ENCODE measurements around the gene PILRB. TPM values are rescaled to one million over a fixed set of nuclear protein-coding genes. Genes with fewer than 3 reads are reported as not detected.

The PILRB gene
- total RNA-seq, 1 experiment from 2014 or later: 73.2 TPM

GRCh38 chr7:100374601-100375000 is 16.7 kb downstream of the PILRB start:
- Histone ChIP-seq H3K27ac (ENCODE audit: low read length) (no peak overlapping the region), H3K4me1 (ENCODE audit: control insufficient read depth, insufficient read depth, low read length) (no peaks in the 10 kb centered on the region), H3K9me3 (ENCODE audit: control insufficient read depth, insufficient read depth, low read depth, low read length) (no peaks in the 10 kb centered on the region), H3K36me3 (ENCODE audit: control insufficient read depth, insufficient read depth, low read length) (no peaks in the 10 kb centered on the region), H3K27me3 (ENCODE audit: control insufficient read depth, insufficient read depth, low read length) (no peaks in the 10 kb centered on the region), H3K4me3 (ENCODE audit: low read depth in 2 of 2, low read length in 2 of 2) (no peak overlapping the region)
- in situ Hi-C loops (cut with HindIII; ENCODE audit: low pct_unique_long_range_greater_than_20kb, low sequenced_read_pairs): no loop called here
- ATAC-seq: no peak
- intact Hi-C loops (cut with micrococcal nuclease; ENCODE audit: unreplicated experiment): no loop called here
- TF ChIP-seq POLR2AphosphoS5 (IDR thresholded peaks at IDR 0.05; ENCODE audit: low read depth, low read length): no peak
- no peak for TF ChIP-seq TCF7L2 (IDR thresholded peaks at IDR 0.05; ENCODE audit: low read depth, low read length)
- TF ChIP-seq CTCF (IDR thresholded peaks at IDR 0.05): no peak
- TF ChIP-seq SIN3A (IDR thresholded peaks at IDR 0.05; ENCODE audit: borderline replicate concordance, insufficient read depth, low read depth, low read length): no peak
- TF ChIP-seq REST (IDR thresholded peaks at IDR 0.05; ENCODE audit: insufficient read depth in 1 of 2, low read depth in 2 of 2, low read length in 1 of 2): no peak
- CTCF ChIA-PET: interaction anchor here (0.6 to 1.9 kb wide), 3 partner anchors 23 to 374 kb away, joined by 3 to 8 read pairs (median 3); no protein-coding TSS in a partner anchor
- POLR2A ChIA-PET: no interaction called here
- no peak for DNase-seq (ENCODE audit: low read depth, low spot score)
- no TSS peak for BruUV-seq (replicated peaks)

- no peak for TF ChIP-seq REST (IDR thresholded peaks at IDR 0.05; ENCODE audit: insufficient read depth in 1 of 2, low read depth in 2 of 2, low read length in 1 of 2)
- no peak for TF ChIP-seq SIN3A (IDR thresholded peaks at IDR 0.05; ENCODE audit: borderline replicate concordance, insufficient read depth, low read depth, low read length)
- no peak for TF ChIP-seq POLR2AphosphoS5 (IDR thresholded peaks at IDR 0.05; ENCODE audit: low read depth, low read length)
- TF ChIP-seq TCF7L2 (IDR thresholded peaks at IDR 0.05; ENCODE audit: low read depth, low read length): no peak
- TF ChIP-seq CTCF (IDR thresholded peaks at IDR 0.05): no peak
- in situ Hi-C loops (cut with HindIII; ENCODE audit: low pct_unique_long_range_greater_than_20kb, low sequenced_read_pairs) (no loop called here), intact Hi-C loops (cut with micrococcal nuclease; ENCODE audit: unreplicated experiment) (no loop called here)
- no peaks in the 10 kb centered on the region for H3K36me3 ChIP-seq (ENCODE audit: control insufficient read depth, insufficient read depth, low read length)
- ChIA-PET POLR2A (no interaction called here), CTCF (no interaction called here)
- no peaks in the 10 kb centered on the region for H3K9me3 ChIP-seq (ENCODE audit: control insufficient read depth, insufficient read depth, low read depth, low read length)
- H3K4me3 ChIP-seq (ENCODE audit: low read depth in 2 of 2, low read length in 2 of 2): no peak overlapping the region
- H3K4me1 ChIP-seq (ENCODE audit: control insufficient read depth, insufficient read depth, low read length): no peaks in the 10 kb centered on the region
- BruUV-seq (replicated peaks): no TSS peak
- no peak overlapping the region for H3K27ac ChIP-seq (ENCODE audit: low read length)
- DNase-seq (ENCODE audit: low read depth, low spot score): no peak
- no peak for ATAC-seq
- H3K27me3 ChIP-seq (ENCODE audit: control insufficient read depth, insufficient read depth, low read length): no peaks in the 10 kb centered on the region
Observed at GRCh38 chr7:100376066-100376465, 18.1 kb downstream of the PILRB start.
